GM18519 (cell line): ENCODE measurements around the gene CCL13.

Experiments
- ATAC-seq: cut with Tn5 transposase; IDR thresholded peaks from one replicate; pipeline ENCODE4 v1.9.1; 2021; ENCODE audit warnings: mild to moderate bottlenecking, moderate library complexity; ENCODE audit not compliant: unreplicated experiment, low FRiP score

The CCL13 gene

DNA sequence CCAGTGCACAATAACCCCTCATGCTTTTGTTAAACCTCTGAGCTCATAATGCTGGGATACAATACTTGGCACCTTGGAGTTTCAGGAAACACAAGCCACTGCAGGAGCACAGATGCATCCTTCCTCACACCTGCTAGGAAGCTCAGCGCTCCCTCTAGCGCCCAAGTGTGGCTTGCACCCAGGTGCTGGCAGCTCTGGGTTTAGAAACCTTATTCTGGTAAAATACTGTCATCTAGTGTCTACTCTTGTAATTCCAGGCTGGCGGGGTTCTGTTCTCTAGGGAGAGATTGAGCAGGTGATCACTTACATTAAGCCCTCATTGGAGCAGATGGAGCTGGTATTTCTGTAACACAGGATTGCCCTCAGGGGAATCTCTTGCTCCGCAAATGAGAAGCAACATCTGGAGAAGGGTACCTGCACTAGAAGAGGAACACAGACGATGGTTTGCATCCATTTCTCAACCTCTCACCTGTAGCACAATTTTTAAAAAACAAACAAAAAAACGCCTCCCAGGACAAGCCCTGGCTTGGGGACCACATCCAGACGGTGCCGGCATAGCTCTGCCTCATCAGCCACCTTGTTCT lies 5.3 kb downstream of the CCL13 start:
- ATAC-seq, result no peak

- ATAC-seq, result no peak
Observed at GRCh38 chr17:34363183-34363661, 6.9 kb downstream of the CCL13 start, which contains the start of gene CCL1. TSS of gene CCL1 (minus strand) at chr17:34363233. CDS start at chr17:34363161, 72 bp downstream.

DNA sequence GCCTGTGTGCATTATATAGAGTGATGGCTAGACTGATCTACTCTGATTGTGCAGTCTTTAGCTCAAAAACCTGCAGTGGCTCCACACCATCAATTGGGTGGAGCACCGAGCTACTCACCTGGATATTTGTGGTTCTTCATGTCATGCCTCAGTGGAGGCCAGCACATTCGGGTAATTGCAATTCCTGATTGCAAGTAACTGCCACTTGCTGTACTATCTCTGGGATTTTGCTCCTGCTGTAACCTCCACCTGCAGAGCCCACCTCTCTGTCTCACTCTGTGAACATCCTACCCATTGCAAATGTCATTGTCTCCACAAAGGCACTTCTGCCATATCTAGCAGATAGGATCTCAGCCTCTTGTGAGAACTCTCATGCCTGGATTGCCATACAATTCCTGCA lies 8.5 kb downstream of the CCL13 start:
- no peak for ATAC-seq

GRCh38 chr17:34365340-34365739 lies 9.1 kb downstream of the CCL13 start:
- ATAC-seq, result no peak

DNA sequence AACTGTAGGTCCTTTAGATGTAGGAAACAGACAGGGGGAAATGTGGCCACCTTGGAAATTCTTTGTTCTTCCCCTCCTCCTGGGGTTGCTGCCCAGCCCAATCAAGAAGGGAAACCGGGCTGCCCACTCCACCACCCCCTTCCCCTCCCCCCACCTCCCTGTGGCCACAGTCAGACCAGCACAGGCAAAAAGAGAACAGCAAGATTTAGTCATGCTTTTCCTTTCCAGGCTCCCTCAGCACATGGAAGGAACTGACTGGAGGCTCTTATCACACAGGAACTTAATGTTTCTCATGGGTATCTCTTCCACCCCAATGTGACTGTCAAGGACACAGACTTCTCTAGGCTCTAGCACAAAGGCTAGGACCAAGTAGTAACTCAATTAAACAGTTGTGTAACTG lies 9.7 kb downstream of the CCL13 start:
- no peak for ATAC-seq

- no peak for ATAC-seq
Observed at GRCh38 chr17:34366529-34367107, 10.3 kb downstream of the CCL13 start.

- ATAC-seq, result no peak
Observed at GRCh38 chr17:34367486-34368195, 11.4 kb downstream of the CCL13 start.

- no peak for ATAC-seq
Observed at GRCh38 chr17:34368196-34368945, 12.1 kb downstream of the CCL13 start.

DNA sequence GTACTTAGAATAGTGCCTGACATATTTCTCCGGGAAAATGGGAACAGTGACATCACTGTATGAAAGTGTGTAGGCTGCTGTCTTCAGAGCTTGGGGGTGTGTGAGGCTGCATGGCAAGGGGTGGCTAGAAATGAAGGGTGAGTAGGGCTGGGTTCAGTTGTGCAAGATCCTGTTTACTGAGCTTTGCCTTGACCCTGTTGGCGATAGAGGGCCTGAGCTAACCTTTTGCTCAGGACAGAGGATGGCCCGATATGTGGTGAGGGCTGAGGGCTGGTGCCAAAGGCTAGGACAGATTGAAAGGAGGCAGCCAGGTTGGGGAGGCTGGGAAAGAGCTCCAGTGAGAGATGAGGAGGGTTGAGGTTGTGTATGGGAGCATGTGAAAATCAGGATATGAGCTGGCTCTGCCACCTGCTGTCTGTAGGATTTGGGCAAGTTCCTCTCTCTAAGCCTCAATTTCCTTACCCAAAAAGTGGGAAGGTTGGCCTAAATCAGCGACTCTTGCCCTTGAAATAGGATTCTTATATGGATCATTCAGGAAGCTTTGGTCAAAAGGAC lies 12.7 kb downstream of the CCL13 start:
- no peak for ATAC-seq

- ATAC-seq, result no peak
Observed at GRCh38 chr17:34369571-34369970, 13.3 kb downstream of the CCL13 start.

GRCh38 chr17:34370376-34370996 lies 14.2 kb downstream of the CCL13 start:
- ATAC-seq, result no peak

- no peak for ATAC-seq
Observed at GRCh38 chr17:34370997-34371395, 14.7 kb downstream of the CCL13 start.

DNA sequence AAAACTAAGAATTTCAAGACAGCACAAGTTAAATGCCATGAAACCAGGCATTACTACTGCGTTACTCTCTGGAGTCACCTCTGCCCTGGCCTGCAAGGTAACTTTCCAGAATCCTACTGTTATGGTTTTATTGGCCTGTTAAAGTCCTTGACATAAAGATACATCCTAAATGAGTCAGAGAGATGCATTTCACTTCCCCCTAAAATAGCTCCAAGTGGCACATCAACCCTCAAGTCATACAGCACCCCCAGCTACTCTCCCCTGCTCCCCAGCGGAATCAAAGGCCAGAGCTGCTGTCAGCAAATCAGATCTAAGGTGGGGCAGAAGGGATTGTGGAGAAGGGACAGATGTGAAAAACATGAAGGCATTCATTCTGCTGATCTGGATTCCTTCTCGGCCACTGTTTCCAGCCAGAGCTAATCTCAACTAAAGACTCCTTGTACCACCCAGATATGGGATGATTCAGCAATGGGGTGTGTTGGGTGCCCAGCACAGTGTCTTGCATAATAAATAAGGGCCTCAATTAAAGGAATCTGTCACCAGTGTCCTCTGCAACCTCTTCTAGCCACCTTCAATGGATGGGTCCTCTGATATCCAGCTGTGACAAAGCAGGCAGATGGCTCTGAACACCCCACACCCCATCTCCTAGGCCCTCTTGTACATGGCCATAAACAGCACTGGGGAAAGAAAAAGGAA lies 15.3 kb downstream of the CCL13 start:
- ATAC-seq, result no peak

DNA sequence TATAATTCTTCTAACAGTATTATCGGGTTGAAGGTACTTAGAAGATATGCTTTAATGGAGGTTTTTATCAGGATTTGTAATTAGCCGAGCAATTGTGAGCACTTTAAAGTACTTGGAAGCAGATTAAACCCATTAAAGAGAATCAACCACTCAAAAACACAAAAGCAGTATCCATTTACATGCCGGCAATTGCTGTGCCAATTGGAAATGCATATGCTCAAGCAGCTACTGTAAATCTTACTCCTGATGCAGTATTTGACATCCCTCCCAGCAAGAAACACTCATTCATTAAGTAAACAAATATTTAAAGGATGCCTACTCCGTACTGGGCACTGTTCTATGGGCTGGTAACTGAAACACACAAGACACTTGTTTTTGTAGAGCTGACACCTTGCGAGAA lies 18.2 kb downstream of the CCL13 start:
- no peak for ATAC-seq

DNA sequence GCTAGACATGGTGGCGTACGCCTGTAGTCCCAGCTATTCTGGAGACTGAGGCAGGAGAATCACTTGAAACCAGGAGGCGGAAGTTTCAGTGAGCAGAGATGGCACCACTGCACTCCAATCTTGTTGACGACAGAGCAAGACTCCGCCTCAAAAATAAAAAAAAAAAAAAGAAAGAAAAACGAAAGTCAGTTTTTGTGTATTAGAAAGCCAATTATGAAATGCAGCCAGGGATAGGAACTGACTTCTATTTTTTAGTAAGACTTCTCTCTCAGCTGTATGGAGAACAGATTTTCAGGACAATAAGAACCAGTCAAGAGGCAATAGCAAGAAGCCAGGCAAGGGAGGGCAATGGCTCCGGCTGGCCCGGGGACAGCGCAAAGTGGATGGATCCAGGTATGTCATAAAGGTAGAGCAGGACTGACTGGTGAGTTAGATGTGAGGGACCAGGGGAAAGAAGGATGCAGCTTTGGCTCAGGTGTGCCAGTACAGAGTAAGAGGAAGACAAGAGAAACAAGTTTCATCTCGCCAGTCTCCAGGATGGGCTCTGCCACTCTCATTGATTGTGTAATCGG lies 19.2 kb downstream of the CCL13 start:
- ATAC-seq, result no peak

DNA sequence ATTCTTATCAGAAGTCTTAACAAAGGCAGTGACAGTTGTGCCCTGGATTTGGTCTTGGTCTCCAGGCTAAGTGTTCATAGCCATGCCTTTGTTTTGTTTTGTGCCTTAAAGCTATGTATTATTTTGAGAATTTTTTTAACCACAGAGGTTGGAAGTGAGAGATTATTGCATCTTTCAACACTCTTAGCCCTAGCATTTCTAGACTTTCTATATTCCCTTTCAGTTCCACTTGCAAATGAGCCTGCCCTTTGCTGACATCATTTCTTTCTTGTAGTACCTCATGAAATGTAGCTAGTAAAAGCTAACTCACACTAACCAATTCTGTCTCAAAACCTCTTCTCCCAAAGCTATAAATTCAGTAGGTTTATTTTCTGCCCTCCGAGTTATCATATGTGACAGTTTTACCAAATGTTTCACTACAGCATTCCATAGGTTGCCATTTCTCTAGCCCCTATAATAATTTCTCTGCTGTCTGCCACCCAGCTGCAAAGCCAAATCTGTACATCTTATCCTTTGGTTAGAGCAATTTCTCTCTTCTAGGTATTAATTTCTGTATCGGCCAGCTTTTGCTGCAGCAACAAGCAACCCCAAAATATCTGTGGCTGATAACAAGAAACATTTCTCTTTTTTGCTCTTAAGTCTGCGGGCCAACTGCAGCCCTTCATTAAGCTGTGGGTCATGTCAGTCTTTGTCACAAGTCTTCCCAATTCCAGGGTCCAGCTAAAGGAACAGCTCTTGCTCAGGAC lies 21.0 kb downstream of the CCL13 start:
- no peak for ATAC-seq

GRCh38 chr17:34378664-34379101 lies 22.4 kb downstream of the CCL13 start:
- ATAC-seq, result peak; percentile 72

GRCh38 chr17:34379868-34380267 lies 23.6 kb downstream of the CCL13 start:
- no peak for ATAC-seq
